A172 (cell line): ENCODE results near the gene CDH4. TPM values are rescaled to one million over a fixed set of nuclear protein-coding genes. Genes with fewer than 3 reads are reported as not detected.

Source experiments
- DNase-seq: peaks from one replicate; pipeline ENCODE4 v3.0.0-alpha.2; 2015; ENCODE audit warnings: low spot score
- total RNA-seq: library from RNA; depleted of rRNA; stranded (reverse); fragments of >200 nt; shearing (Covaris generic); gene quantifications from 2 replicates; pipeline ENCODE4 v1.2.3, GENCODE V29; 2014

CDH4 gene
- total RNA-seq, 1 experiment from 2014 or later, result 5.5 TPM

DNA sequence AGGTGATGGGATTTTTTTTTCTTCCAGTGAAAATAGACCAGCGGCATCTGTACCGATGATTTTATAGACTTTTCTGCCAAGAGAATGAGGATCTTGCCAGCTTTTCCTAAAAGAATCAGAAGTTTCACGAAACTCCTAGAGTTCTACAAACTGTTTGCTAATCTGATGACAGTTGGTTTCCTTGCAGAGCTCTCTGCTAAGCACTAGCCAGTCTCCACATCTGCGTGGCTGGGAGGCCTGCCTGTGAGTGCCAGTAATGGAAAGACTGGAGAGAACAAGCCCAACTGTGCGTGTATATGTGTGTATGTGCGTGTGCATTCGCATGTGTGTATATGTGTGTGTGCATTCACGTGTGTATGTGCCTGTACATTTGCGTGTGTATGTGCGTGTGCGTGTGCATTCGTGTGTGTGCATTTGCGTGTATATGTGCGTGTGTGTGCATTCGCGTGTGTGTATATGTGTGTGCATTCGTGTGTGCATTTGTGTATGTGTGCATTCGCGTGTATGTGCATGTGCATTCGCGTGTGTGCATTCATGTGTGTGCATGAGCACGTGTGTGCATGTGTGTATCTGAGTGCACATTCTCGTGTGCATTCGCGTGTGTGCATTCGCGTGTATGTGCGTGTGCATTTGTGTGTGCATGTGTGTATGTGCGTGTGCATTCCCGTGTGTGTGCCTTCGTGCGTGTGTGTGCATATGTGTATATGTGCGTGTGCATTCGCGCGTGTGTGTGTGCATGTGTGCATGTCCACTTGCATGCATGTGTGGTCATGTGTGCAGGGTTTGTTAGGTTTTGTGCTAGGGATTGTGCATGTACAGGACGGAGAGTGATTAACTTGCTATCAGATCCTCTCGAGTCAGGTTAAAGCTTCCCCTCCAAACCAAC is 434.2 kb downstream of the CDH4 start:
- DNase-seq, result no peak

DNA sequence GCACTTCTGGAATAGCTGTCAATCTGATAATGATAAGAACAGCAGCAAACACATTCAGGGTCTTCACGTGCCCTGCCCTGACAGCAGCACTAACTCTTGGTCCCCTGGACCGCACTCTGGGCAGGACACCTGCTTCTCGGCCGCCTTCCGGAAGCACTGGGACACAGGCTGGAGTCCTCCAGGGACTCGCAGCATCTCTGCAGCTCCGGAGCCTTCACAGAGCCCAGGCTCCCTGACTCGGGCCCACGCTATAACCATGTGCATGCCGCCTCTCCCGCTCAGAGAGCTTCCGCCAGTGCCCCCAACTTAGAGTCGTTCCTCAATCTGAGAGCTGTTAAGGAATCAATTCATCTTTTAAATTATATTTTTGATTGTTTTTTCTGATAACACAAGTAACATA is 436.4 kb downstream of the CDH4 start:
- DNase-seq, result no peak

DNA sequence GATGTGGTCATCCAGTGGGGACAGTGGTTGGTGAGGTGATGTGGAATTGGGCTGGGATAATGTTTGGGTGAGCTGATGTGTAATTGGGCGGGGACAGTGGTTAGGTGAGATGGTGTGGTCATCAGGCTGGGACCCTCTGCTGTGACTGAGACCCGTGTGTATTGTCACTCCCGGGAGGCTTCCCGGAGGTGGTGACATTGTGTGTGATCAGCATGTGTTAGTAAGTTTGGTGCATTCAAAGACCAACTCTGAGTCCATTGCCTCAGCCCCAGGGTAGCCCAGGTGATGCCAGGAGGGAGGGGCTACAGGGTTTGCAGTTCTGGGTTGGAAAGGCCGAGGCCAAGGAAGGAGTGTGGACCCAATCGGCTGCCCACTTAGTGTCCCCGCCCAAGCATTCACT is 438.1 kb downstream of the CDH4 start:
- no peak for DNase-seq

DNA sequence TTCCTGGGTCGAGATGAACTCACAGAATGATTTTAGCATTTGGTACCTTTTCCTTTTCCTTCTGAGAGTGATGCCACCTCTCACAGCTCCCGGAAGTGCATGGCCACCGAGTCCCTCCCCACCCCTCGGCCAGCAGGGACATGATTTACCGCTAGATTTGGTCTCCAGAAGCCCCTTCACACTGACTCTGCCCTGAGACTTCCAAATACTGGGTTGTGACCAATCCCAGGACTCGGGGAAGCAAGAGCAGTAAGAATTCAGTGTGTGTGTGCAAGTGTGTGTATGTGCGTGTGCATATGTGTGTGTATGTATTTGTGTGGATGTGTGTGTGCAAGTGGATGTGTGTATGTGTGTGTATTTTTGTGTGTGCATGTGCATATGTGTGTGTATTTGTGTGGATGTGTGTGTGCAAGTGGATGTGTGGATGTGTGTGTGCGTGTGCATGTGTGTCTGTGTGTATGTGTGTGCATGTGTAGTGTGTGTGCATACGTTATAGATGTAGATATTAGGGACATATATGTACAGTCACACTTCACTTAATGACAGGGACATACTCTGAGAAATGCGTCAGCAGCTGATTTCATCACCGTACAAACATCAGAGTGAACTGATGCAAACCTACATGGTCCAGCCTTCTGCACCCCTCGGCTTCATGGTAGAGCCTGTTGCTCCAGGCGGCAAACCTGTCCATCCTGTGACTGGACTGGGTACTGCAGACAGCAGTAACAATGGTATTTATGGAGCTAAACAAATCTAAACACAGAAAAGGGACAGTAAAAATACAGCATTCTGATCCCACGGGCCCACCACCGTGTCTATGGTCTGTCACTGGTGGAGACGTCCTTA is 439.2 kb downstream of the CDH4 start:
- DNase-seq, result no peak

DNA sequence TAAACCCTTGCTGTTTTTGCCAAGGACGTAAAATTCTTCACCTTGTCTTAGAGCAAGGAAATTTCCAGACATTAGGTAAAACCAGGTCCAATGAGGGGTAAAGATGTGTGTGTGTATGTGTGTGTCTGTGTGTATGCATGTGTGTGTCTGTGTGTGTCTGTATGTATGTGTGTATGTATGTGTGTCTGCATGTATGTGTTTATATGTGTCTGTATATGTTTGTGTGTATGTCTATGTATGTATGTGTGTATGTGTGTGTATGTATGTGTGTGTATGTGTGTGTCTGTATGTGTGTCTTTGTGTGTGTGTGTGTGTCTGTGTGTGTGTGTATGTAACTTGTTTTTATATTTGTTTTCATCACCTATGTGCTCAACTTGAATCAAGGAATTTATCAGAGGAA is 439.9 kb downstream of the CDH4 start:
- DNase-seq, result no peak

DNA sequence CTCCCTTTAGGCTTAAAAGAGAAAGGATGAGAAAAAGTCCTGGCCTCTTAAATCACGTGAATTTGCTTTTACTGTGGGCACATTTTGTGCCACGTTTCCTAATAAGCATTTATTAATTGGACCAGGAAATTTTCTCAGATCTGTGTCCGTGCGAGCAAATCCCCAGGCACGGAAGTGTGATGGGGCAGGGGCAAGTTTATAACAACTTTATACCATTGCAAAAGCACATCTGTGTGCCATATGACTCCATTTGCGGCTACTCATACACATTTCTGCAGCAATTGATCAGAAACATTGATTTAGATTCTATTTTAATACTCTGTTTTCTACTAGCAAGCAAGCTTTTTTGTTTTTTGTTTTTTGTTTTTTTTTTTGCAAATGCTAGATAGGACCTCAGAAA is 440.4 kb downstream of the CDH4 start:
- no peak for DNase-seq

DNA sequence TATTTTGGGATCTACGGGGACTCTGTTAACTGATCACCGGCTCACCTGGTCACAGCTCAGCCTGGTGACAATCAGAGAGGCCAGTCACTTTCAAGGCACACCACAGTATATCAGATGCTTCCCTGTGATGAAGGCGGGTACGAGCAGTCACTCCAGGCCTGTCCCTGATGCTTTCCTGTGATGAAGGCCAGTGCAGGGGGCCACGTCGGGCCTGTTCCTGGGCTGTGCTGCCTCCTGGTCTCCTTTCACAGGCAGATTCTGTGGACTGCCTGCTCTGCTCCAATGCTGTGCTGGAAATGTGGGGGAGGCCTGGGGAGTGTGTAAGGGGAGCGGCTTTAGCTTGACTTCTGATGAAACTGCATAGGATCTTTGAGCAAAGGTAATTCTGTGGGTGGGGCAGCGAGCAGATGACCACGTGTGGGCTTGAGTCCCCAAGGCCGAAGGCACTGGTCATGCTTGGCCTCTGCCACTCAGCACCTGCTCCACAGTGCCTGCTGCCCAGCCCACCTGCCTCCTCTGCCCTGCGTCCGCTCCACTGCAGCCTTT is 441.1 kb downstream of the CDH4 start:
- DNase-seq, result no peak

DNA sequence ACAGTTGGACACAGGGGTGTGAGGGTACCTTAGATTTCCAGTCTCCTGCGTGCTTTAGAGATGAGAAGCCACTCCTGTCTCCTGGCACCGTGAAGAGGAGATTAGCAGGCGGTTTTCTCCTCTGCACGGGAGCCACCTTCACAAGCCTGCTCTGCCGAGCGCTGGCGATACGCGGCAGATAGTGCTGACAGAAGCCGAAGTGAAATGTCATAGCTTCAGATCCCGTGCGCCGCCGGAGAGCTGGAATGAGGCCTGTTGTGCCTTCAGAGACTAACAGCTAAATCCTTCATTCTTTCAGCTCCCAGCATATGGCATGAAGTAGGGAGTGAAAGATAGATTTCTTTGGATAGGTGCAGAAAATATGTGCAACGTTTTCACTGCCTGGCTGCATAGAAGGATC is 442.6 kb downstream of the CDH4 start:
- no peak for DNase-seq

DNA sequence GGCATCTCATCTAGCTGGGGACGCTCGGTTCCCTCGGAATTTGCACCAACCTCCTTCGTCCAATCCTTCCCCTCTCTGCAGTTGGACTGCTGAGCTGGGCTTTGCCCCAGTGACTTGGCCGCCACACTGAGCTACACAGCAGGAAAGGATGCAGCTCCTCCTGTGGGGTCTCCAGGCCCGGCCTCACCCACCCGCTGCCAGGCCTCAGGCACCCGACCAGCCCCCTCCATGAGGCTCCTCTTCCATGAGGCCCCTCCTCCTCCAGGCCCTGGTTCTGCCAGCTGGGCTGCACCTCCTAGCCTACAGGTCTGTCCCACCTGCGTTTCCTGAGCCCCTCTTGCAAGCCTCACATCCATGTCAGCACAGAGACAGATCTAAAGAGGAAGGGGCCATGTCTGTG is 443.7 kb downstream of the CDH4 start:
- no peak for DNase-seq

DNA sequence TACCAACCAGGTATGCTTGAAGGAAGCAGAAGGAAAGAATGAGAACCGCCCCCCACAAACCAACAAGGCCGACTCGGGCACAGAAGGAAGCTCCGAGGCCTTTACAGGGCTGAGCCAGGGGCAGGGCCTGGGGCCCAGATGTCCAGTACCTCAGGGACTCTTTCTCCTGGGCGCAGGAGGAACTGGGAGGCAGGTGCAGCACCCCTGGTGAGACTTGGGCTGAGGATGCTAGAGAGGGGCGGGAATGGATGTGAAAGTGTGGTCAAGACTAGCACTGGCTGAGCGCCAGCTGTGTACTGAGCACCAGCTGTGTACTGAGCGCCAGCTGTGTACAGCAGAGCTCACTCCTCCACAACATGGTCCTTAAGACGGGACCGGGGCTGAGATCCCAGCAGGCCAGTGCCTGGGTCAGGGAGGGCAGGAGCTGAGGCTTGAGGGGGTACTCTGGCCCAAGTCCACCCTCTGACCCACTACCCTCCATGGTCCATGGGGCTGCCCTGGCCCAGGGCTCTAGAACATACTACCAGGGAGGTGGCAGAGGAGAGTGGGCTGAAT is 444.2 kb downstream of the CDH4 start:
- no peak for DNase-seq

DNA sequence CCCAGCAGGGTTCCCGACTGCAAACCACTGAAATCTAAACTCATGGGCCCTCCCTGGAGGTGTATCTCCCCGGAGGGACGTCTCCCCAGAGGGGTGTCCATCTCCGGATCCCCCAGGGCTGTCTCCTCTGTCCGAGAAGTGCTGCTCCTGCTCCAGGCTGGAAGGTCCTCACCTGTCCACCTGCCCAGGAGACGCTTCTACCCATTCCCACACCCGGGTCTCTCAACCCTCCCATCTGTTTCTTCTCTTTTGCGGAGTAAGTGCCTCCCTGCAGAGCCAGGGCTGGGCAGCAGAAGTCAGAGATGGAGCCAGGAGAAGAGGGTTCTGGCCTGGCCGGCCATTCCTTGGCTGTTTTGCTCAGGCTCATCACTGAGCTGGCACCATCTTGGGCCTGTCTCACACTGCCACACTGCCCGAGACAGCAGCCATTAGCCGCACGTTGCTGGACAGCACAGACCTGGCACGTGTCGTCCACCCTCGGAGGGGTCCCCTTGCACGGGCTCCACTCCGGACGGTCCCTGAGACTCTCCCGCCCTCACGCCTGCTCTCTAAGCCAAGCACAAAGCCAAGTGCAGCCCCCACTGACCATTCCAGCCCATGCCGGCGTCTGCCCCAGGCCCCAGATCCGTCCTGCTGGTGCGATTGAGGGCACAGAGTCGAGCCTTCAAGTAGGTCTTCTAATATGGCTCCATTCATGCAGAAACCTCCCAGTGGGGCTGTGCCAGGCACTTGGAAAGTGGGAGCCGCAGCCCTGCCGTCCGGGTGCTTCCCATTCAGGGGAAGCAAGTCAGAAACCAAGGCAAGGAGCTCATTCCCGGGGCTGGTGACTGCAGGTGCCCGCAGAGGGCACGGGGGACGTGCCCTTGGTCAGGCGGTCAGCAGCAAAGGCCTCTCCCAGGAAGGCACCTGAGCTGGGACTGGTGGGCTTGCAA is 445.9 kb downstream of the CDH4 start:
- DNase-seq, result no peak

DNA sequence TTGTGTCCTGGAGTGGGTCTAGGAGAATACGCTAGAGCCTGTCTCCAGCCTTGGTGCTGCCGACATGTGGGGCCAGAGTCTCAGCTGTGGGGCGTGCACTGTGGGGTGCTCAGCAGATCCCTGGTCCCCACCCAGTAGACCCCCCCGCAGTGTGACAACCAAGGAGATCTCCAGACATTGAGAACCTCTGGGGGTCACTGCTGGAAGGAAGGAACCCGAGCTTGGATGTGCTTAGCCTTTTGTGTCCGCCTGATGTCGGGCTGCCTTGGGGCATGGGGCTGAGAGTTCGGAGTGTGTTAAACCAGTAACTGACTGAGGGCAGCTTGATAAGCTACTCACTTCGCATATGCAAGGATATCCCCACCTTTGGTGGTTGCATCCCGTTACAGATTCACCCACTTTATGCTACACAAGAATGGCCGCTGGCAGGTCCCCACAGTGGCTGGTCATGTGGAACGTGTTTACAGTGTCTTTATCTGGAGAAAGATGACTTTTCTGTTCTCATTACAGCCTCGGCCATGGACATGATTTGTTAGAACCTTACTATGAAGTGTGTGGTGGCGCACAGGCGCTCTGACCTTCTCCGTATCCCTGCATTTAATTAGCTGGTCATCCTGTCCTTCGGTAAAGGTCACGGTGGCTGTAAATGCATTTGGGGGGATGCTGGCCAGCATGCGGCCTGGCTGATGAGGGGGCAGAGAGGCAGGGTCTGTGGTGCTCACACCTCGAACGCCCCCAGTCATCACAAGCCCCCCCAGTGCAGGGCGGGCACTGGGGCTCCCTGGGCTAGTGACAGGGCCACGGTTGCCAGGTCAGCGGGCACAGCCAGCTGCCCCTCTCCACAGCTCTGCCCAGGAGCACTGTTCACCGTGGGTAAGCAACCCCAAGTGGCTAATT is 446.8 kb downstream of the CDH4 start:
- no peak for DNase-seq

DNA sequence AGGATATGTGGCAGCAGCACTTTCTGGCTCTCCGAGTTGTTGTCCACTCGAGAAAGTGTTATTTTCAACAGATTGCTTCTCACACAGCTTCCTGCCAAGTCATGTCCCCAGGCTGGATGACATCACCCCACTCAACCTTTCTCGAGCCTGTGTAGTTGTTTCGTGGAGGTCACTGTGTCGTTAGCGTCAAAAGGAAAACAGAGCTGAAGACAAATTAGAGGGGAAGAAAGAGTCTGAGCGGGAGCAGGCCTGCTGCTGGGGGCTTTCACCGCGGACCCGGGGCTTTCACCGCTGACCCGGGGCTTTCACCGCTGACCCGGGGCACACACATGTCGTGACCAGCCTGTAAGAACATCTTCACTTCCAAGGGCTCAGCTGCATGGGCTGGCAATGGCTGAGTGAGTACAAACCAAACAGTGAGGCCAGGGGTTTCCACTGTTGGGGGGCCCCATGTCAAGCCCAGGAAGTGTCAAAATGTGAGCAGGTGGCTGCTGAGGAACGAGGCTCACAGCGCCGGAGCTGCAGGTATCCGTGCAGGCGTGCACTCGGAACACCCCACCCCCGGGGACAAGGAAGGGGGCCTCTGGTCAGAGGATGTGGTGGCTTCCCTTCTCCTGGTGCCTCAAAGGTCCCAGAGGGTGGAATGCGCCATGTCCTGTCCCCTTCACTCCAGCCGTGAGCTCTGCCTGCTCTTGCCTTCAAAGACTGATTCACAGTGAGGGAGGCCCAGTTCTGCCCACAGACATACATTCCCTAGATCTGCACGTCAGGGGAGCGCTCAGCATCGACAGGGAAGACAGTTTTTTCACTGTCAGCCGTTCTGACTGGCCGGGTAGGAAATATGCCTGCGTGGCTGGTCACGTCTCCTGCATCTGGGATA is 447.7 kb downstream of the CDH4 start:
- no peak for DNase-seq

DNA sequence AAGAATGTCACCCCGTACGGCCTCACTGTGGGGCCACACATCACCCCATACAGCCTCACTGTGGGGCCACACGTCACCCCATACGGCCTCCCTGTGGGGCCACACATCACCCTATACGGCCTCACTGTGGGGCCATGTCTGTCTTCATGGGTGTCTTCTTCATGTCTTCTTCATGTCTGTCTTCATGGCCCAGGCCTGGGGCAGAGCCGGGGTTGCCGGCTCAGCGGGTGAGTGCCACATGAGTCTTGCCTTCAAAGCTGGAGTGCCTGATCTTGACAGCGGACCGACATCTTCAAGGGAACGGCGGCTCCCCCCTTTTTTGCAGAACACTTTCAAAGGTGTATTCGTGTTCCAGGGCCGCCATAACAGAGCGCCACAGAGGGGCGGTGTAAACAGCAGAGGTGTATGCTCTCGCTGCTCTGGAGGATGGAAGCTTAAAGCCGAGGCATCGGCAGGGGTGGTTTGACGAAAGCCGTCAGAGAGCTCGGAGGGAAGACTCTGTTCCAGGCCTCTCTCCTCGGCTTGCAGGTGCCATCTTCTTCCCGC is 448.6 kb downstream of the CDH4 start:
- no peak for DNase-seq

DNA sequence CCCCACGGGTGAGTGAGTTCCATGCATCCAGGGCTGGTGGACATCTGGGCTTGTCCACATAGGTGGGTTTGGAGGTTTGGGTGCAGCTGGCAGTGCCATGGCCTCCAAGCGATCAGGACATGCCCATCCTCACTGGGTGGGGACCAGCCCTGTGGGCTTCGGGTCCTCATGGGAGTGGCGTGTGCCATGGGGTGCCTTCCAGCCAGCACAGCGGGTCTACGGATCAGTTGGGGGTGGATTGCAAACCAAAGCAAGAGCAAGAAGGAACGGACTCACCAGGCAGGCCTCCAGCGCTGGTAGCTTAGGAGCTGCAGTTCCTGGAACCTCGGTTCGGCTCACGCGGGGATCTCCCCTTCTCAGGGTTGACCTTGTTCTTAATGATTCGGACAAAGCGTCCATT is 449.3 kb downstream of the CDH4 start:
- no peak for DNase-seq

DNA sequence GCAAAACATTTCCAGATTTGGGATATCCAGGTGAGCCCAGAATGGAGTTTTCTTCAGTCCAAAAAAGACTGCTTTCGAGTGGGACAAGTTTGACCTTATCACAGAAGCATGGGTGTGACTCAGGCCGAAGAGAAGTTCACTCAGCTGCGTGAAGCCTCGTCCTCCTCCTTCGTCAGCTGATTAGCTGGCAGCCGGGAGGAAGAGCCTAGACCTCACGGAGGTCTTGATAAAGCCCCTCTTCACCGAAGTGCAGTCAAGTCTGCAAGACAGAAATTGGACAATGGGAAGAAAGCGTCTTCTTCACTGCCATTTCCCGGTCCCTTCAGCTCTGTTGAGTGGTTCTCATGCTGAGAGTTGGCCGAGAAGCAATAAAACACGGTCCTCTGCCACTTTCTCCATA is 449.7 kb downstream of the CDH4 start:
- DNase-seq, result no peak

DNA sequence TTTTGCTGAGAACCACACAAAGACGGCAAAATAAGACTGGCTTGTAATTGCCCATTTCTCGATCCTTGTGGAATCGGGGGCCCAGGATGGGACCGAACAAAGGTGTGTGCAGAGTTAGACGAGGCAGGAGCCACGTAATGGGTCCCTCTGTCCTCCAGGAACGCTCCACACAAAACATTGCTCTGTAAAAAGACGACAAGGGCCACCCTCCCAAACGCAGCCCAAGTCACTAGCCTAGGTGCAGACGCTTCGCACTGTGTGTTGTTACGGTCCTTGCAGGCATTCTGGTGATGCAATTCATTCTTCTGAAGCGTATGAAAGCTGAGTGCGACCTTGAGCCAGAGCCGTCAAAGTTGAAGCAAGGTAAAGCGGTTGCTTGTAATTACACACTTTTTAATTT is 450.2 kb downstream of the CDH4 start:
- DNase-seq, result no peak

DNA sequence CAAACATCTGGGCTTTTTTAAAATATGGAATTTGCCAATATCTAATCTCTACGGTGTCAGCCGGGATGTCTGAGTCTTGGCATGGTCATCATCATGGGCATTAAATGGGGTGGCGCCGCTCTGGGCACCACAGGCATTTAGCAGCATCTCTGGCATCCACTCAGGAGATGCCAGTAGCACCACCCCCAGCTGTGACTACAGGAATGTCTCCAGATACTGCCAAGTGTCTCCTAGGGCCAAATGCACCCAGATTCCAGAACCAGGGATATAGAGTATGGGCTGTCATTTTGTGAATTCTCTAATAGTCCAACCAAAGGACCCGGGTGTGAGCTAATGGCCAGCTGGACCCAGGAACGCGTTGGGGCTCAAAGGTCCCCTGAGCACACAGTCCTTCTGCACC is 452.6 kb downstream of the CDH4 start:
- DNase-seq, result peak; percentile 55
